Measurements from ENCODE around the gene ATP10B. TPM values are rescaled to one million over a fixed set of nuclear protein-coding genes. Genes with fewer than 3 reads are reported as not detected.
A peak's percentile ranks its signal among the peaks of the same experiment; 100 is the strongest.

The ATP10B gene
- polyA plus RNA-seq, 1 of the 3 experiments (the other 2 are of a cell fraction): not detected

GRCh38 chr5:160651692-160652645 lies 200.0 kb downstream of the ATP10B start (continued):
- TF ChIP-seq SIN3A (IDR thresholded peaks at IDR 0.05; ENCODE audit: borderline replicate concordance, low read depth, low read length): no peak
- TF ChIP-seq TEAD4 (IDR thresholded peaks at IDR 0.05; ENCODE audit: borderline replicate concordance, insufficient read depth): no peak
- TF ChIP-seq POLR2AphosphoS5 (IDR thresholded peaks at IDR 0.05; ENCODE audit: low read depth, low read length): no peak

GRCh38 chr5:160649304-160649703 lies 202.7 kb downstream of the ATP10B start:
- no peaks in the 10 kb centered on the region for H4K20me1 ChIP-seq (ENCODE audit: insufficient read depth)
- no peaks in the 10 kb centered on the region for H3K27me3 ChIP-seq (ENCODE audit: insufficient read depth)
- H3F3A ChIP-seq (replicated peaks; ENCODE audit: insufficient read depth): no peaks in the 10 kb centered on the region
- H3K36me3 ChIP-seq (replicated peaks in 1 of 2; ENCODE audit: control insufficient read depth in 1 of 2, insufficient read depth in 2 of 2, low read length in 1 of 2): no peaks in the 10 kb centered on the region
- POLR2A ChIA-PET: no interaction called here
- CTCF ChIA-PET: interaction anchor here (0.7 kb wide), 1 partner anchor 9 kb away, joined by 3 read pairs; no protein-coding TSS in a partner anchor
- H3K27ac ChIP-seq (ENCODE audit: low read depth in 2 of 2, low read length in 1 of 2): no peak overlapping the region
- H2AFZ ChIP-seq (ENCODE audit: low read depth): no peak overlapping the region
- no peak for TF ChIP-seq GATA2 (CRISPR knock-in tag; IDR thresholded peaks at IDR 0.05)
- TF ChIP-seq FOXM1 (IDR thresholded peaks at IDR 0.05; ENCODE audit: low read depth): no peak
- no peak for TF ChIP-seq EP300 (IDR thresholded peaks at IDR 0.05; ENCODE audit: borderline replicate concordance in 1 of 2, low read depth in 1 of 2, low read length in 1 of 2)
- TF ChIP-seq CTCF (IDR thresholded peaks at IDR 0.05): peak; percentile 43; the same call in 1 of the 2 replicates
- no peak for TF ChIP-seq NRF1 (IDR thresholded peaks at IDR 0.05; ENCODE audit: low read depth, low read length)
- peak; percentile 30 for TF ChIP-seq RAD21 (IDR thresholded peaks at IDR 0.05; ENCODE audit: low read length)
- H3K9me2 ChIP-seq: no peaks in the 10 kb centered on the region
- no peak overlapping the region for H3K4me3 ChIP-seq (ENCODE audit: low read depth in 2 of 2, low read length in 1 of 2)
- H3K4me1 ChIP-seq (ENCODE audit: control insufficient read depth in 1 of 2, insufficient read depth in 2 of 2, low read depth in 1 of 2, low read length in 1 of 2): no peaks in the 10 kb centered on the region
- DNase-seq: peak; percentile 6
- no peaks in the 10 kb centered on the region for H3K79me2 ChIP-seq (ENCODE audit: insufficient read depth)
- no peak overlapping the region for H3K4me2 ChIP-seq
- no peak overlapping the region for H3K9ac ChIP-seq
- no peaks in the 10 kb centered on the region for H3K9me3 ChIP-seq

GRCh38 chr5:160646033-160646432 lies 206.0 kb downstream of the ATP10B start:
- Histone ChIP-seq H4K20me1 (ENCODE audit: insufficient read depth) (no peaks in the 10 kb centered on the region), H2AFZ (ENCODE audit: low read depth) (no peak overlapping the region), H3K4me2 (no peak overlapping the region), H3K79me2 (ENCODE audit: insufficient read depth) (no peaks in the 10 kb centered on the region), H3K27ac (ENCODE audit: low read depth in 2 of 2, low read length in 1 of 2) (no peak overlapping the region), H3K27me3 (ENCODE audit: insufficient read depth) (no peaks in the 10 kb centered on the region), H3K36me3 (replicated peaks in 1 of 2; ENCODE audit: control insufficient read depth in 1 of 2, insufficient read depth in 2 of 2, low read length in 1 of 2) (no peaks in the 10 kb centered on the region), H3K9ac (no peak overlapping the region), H3F3A (replicated peaks; ENCODE audit: insufficient read depth) (no peaks in the 10 kb centered on the region), H3K9me3 (no peaks in the 10 kb centered on the region), H3K9me2 (no peaks in the 10 kb centered on the region), H3K4me3 (ENCODE audit: low read depth in 2 of 2, low read length in 1 of 2) (no peak overlapping the region), H3K4me1 (ENCODE audit: control insufficient read depth in 1 of 2, insufficient read depth in 2 of 2, low read depth in 1 of 2, low read length in 1 of 2) (no peaks in the 10 kb centered on the region)
- ChIA-PET CTCF (no interaction called here), POLR2A (no interaction called here)
- no peak for DNase-seq
- no peak for TF ChIP-seq EZH2phosphoT487 (IDR thresholded peaks at IDR 0.05; ENCODE audit: borderline replicate concordance, low read depth)
- no peak for TF ChIP-seq FOSL2 (IDR thresholded peaks at IDR 0.05; ENCODE audit: borderline replicate concordance, low read depth)
- TF ChIP-seq USF2 (IDR thresholded peaks at IDR 0.05; ENCODE audit: borderline replicate concordance, low read depth, low read length): no peak
- no peak for TF ChIP-seq TEAD4 (IDR thresholded peaks at IDR 0.05; ENCODE audit: borderline replicate concordance, insufficient read depth)
- no peak for TF ChIP-seq USF1 (IDR thresholded peaks at IDR 0.05; ENCODE audit: borderline replicate concordance, low read depth)
- TF ChIP-seq GABPA (IDR thresholded peaks at IDR 0.05; ENCODE audit: low read depth): no peak
- TF ChIP-seq FOXJ3 (CRISPR knock-in tag; IDR thresholded peaks at IDR 0.05): no peak
- TF ChIP-seq RXRA (IDR thresholded peaks at IDR 0.05; ENCODE audit: borderline replicate concordance, low read depth): no peak
- TF ChIP-seq GATA2 (CRISPR knock-in tag; IDR thresholded peaks at IDR 0.05): no peak
- TF ChIP-seq CTCF (IDR thresholded peaks at IDR 0.05): no peak
- TF ChIP-seq TCF12 (IDR thresholded peaks at IDR 0.05): no peak
- no peak for TF ChIP-seq NFIC (IDR thresholded peaks at IDR 0.05; ENCODE audit: borderline replicate concordance)
- no peak for TF ChIP-seq TAF1 (IDR thresholded peaks at IDR 0.05; ENCODE audit: borderline replicate concordance, low read depth, low read length)
- no peak for TF ChIP-seq POLR2AphosphoS5 (IDR thresholded peaks at IDR 0.05; ENCODE audit: low read depth, low read length)

Measured in SK-N-SH (cell line).